Stimulated activated CD4-positive, alpha-beta T cell treated with anti-CD3 and anti-CD28 coated beads, Interleukin-2, amount 100 ng/mL, for 4 hours (primary cell): ENCODE measurements around the gene SPINDOC.

Experiments
- DNase-seq: peaks from one replicate; pipeline ENCODE4 v3.0.0-alpha.2; 2020; ENCODE audit warnings: low read depth

The SPINDOC gene

DNA sequence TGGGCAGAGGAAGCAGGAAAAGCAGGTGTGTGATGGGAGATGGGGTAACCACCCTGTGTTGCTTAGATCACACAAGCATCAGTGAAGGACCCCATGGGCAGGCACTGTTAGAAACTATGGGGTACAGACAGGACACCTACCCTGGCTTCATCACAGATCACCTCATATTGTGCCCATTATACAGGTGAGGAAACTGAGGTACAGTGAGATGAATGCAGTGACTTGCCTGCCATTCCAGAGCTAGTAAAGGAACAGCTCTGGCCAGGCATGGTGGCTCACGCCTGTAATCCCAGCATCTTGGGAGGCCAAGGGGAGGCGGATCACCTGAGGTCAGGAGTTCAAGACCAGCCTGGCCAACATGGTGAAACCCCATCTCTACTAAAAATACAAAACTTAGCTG is 19.8 kb downstream of the SPINDOC start:
- no peak for DNase-seq

DNA sequence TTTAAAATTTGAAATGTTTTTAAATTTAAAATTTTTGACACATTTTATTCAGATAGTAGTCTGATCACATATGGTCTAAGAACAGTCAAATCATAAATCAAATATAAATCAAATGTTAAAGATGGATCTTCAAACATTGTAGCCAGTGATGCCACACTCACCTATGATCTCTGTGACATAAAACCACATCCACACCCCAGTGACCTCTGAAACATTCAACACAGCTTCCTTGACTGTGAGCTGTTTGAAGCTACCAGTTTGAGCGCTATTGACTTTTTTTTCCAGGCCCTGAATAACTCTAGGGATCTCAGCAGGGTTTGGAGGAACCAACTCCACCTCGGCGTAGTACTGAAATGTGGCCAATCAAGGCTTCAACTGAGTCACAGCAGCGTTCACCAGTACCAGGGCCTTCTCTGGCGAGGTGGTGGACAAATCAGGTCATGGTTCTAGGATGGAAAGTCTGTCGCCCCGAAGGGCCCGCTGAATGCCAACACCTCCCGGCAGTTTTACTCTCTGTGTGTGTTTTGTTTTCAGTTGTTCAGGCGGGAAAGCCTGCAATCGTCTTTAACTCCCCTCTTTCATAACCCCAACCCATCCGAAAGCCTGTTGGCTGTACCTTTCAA is 21.4 kb downstream of the SPINDOC start:
- no peak for DNase-seq

DNA sequence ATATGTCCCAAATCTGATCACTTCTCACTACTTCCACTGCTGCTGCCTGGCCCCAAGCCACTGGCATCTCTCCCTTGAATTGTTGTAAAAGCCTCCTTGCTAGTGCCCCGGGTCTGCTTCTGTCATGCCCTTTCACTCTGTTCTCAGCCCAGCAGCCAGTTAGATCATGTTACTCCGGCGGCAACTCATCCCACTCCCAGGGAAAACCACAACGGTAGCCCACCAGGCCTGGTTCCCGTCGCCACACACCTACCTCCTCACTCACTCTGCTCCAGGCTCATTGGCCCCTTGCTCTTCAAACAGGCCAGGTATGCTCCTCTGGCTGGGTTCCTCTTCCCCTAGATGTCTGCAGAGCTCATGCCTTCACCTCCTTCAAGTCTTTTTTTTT is 21.9 kb downstream of the SPINDOC start:
- no peak for DNase-seq

DNA sequence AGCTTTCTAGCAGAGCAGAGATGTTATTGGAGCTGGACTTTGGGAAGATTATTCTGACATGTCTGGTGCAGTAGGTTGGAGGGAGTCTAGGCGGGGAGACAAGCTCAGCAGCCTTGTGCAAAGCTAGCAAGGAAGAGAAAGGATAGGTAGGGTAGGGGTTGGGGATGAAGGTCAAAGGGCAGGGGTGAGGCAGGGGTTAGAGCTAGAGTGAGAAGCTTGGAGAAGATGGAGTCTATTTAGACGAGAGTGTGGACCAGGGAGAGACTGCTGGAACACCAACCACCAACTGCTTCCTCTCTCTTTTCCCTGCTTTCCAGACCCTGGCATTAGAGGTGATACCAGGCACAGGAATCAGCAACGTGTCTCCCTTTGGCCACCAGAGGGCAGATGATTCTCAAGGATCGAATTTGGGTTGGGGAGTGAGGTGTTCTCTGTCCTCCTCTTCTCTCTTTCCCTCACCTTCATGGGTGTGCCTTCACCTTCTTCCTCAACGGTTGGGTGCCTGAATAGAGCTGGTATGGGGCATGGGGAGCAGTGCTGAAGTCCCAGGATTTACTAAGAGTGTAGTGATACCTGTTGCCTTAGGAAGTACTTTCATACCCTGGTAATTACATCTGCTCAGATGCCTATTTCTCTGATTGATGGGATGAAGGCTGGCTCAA is 23.9 kb downstream of the SPINDOC start:
- DNase-seq = peak; percentile 61

DNA sequence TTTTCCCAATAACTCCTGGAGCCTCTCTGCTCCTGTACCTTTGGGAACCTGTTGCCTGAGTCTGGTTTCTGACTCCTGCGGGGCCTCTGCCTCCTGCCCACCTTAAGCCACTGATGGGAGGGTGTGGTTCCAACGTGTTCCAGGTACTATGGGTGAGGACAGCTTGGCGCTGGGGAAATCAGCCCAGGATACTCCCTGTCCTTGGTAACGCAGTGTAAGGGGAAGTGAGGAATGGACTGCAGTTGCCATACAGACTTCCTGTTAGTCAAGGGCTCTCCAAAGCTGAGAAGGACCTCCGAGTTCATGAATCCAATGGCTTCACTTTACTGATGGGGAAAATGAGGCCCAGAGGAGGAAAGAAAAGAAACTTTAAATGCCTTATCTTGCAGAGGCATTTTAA is 24.5 kb downstream of the SPINDOC start:
- no peak for DNase-seq

DNA sequence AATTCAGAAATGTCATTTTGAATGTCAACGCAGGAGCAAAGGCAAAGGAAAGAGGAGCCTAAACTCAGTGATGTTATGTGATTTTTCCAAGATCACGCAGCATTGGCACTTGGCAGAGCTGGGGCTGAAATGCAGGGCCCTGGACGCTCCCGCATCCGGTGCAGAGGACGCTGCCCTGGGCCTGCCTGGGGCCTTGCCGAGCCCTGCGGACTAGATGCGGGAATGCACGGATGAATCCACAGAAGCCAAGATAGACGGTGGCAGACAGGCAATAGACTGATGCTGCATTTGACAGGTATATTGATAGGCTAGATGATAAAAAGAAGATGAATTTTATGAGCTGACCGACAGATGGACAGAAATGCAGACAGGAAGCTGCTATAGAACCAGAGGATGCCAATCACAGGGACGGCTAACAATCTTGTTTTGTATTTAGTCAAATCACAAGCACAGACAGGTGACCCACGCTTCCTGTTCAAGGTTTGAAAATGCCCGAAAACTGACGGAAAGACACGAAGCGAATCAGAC is 25.0 kb downstream of the SPINDOC start:
- DNase-seq = no peak

DNA sequence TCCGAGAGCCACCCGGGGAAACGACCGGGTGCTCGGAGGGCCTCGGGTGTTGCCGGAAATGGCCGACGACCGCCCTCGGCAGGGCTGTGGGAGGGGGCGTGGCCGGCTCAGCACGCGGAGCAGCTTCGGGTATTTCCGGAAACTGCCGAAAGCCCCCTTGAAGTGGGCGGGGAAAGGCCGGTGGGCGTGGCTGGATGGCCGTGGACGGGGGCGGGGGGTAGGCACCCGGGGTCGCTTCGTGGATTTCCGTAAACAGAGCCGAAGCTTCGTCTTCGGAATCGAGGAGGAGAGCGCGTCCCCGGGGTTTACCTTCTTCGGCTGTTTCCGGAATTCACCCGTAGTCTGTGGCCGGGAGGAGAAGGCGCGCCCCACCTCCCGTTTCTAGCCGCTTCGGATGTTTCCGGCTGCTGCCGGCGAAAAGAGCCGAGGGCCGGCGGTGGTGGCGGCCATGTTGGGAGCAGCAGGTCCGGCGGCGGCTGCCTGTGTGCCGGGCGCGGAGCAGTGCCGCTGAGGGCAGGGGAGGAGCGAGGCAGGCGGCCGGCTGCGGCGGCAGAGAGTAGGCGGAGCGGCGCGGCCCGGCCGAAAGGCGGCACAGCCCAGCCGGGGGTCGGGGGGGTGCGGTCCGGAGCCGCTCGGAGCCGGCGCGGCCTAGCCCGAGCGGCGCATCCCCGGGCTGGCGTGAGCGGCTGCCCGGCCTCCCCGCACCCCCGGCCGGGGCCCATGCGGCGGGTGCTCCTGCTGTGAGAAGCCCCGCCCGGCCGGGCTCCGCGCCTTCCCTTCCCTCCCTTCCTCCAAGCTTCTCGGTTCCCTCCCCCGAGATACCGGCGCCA is 25.6 kb downstream of the SPINDOC start, which contains the start of gene MARK2:
Gene MARK2, plus strand, starts transcription at position 433 of the 830 bp plus-strand sequence. Its CDS starts 397 bp downstream, at position 830.
- DNase-seq = peak; percentile 99

DNA sequence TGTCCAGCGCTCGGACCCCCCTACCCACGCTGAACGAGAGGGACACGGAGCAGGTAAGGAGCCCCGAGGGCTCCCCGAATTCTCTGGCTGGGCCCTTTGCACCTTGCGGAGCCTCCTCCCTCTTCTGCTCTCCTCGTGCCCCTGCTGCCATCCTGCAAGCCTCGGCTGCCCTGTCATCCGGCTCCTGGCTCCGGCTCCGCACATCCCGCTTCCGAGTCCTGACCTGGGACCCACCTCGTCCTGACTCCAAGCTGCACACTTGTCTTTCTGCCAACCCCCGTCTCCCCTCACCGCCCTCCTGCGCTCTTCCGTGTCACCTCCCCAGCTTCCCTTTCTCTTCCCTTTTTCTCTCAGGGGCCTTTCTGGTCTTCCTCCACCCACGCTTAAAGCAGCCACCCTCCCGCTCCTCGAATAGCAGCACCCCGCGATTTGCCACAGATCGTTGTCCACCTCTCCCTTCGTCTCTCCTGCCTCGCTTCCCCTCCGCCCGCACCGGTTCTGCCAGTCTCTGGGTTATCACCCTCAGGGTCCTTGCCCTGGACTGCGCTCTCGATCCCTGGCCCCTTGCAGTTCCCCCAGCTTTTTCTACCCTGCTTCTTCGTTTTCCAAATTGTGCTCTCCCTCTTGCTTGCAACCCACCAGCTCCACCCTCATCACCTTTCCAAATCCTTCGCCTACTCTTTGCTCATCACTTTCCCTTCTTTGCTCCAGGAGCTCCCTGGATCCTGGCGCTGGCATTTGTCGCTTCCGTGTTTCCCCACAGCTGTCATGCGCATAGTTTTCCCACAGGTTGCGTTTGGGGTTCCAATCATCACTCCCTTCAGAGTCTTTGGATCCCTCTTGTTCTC is 26.5 kb downstream of the SPINDOC start:
- peak; percentile 14 for DNase-seq

DNA sequence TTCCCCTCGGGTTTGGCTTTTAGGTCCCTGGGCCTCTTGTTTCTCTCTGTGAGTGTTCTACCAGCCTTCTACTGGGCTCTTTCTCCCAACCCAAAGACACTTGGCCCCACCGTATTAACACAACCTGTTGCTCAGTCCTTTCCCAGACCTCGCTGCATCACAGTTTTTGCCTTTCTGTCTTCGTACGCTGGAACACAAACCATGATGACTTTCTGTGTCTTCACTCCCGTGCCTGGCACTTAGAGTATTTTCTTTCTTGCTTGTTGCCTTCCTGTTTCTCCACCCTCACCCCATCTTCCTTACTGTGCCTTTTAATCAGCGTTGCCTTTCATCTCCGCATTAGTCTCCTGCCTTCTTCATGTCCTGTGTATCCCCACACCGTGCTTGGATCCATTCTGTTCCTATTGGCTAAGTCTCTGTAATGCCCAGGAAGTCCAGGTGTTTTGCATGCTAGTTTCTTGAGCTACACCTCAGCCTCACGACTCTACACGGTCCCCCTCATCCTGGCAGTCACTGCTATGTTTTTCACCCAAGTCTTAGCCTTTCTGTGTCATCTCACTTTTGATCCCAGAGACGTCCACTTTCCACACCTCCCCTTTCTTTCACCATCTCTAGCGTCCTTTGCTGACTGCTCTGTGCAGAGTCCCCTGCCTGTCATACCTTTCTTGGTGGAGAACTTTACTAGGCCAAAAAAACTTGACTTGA is 27.3 kb downstream of the SPINDOC start:
- no peak for DNase-seq

DNA sequence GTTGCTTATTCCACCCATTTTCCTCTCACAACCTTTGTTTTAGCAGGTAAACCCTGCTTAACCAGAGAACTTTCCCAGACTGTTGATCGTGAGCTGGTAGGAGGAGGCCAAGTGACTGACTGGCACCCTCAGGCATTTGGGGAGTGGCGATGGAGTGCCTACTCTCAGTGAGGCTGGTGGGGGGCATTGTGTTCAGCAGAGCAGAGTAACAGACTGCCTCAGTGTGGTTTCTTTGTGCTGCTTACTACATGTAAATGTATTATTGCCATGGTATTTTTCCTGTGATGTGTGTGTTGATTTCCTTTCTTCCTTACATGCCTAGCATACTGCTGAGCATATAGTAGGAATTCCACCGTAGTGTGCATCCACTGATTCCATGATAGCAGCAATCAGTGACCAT is 28.3 kb downstream of the SPINDOC start:
- no peak for DNase-seq

DNA sequence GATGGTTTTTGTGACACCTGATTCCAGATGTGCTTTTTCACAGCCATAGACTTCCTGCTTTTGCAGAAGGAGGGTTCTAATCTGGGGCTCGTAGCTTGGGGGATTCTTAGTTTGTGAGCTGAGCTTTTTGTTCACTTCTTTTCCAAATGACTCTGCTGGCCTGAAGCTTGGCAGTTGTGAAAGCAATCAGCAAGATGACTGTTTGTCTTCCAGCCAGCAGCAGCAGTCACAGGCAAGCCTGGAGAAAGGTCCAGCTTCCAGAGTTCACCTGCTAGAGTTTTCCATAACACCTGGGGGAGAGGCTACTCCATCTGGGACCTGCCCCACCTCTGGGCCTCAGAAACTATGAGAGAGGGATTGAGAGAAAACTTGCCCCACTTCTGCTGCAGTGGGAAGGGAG is 29.8 kb downstream of the SPINDOC start:
- no peak for DNase-seq

DNA sequence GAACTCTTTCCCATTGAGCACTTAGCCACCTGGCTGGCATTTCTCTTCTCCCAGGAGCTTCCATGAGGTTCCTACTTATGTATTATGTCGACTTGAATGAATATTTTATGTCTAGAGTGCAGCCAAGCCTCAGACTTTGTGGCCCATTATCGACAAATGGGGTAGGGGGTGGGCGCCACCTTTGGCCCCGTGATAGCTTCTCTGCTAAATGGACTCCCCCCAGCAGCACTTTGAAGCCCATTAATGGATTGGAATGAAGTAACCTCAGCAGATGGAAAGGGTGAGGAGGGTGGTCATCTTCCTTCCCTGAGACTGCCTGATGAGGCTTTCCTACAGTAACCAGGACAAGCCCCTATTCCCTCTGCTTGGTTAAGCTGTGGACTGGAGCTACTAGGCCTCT is 31.6 kb downstream of the SPINDOC start:
- DNase-seq = no peak

DNA sequence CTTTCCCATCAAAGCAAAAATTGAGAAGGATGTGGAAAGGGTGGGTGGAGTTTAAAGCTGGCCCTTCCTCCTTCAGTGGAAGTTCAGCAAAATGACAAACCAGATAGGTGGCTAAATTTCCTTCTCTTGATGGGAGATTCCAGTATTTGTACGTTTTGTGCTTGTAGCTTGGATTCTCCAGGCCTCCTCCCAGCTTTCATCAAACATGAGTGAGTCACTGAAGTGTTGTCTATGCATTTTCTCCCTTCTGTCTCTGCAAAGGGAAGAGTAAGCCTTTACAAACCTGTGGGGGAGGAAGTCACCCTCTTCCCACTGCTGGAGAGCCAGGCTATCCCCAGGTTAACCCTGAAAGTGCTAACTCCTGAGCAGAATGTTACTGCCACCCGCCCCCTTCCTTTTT is 32.0 kb downstream of the SPINDOC start:
- no peak for DNase-seq

DNA sequence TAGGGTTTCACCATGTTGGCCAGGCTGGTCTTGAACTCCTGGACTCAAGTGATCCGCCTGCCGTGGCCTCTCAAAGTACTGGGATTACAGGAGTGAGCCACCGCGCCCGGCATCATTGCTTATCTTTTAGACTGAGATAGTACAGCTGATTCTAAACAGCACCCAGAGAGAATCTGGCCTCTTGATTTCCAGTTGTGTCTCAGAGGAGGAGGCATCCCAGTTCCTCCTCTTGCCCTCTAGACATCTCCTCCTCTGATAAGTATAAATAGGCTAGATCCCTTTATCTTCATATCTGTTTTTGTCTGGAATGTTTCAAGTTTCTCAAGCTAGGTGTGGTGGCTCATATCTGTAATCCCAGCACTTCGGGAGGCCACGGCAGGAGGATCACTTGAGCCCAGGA is 32.7 kb downstream of the SPINDOC start:
- DNase-seq = no peak

DNA sequence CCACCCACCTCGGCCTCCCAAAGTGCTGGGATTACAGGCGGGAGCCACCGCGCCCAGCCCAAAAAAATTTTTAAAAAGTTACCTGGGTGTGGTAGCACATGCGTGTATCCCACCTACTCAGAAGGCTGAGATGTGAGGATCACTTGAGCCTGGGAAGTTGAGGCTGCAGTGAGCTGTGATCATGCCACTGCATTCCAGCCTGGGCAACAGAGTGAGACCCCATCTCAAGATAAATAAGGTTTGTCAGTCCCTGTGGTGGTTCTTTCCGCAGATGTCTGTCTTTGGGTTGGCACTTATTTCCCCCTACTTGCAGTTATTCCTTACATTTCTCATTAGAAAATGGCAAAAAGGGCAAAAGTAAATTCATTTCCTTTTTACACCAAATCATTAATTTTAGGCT is 33.6 kb downstream of the SPINDOC start:
- DNase-seq = no peak

DNA sequence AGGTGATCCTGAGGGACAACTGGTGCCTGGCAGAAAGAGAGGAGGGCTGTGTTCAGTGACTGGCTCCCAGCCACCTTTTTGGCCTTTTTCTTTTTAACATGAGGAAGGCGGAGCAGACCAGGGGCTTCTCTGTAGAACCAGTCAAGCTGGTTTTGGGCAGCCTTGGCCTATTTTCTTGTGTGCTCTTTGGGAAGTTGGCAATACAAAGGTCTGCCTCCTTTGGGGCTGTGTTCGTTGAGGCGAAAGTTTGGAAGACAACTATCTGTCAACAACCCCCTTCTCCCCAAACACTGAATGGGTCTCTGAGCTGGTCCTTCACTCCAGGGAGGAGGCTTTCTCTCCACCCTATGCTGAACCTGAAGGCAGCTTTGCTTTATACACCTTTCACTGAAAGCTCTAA is 34.1 kb downstream of the SPINDOC start:
- no peak for DNase-seq

DNA sequence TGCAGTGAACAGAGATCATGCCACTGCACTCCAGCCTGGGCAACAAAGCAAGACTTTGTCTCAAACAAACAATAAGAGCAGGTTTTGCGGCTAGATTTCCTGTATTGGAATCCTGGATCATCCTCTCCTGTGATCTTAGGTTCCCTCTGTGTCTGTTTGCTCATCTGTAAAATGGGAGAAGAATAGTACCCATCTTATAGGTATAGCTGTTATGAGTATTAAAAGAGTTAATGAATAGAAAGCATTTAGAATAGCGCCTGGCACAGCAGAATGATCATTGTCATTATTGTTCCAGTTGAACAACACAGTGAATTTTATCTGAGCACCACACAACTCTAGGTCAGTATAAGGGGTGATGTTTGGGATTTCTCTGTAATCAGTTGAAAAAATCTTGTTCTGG is 36.4 kb downstream of the SPINDOC start:
- DNase-seq = no peak

DNA sequence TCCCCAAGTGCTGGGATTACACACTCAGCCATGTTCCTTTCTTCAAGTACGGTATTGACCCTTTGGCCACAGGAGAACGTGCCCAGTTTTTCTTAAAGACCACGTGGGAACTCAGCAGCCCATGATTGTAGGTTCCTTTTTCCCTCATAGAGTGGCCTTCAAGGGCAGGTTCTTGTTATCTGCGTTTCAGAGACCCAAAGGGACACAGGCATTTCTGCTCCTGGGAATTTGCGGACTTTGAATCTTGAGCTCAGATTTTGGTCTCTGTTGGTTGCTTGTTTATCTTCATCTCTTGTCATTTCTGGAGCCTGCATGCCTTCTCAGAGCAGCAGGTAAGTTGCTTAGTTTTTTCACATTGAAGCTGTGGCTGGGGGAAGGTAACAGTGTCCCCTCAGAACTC is 37.7 kb downstream of the SPINDOC start:
- no peak for DNase-seq

DNA sequence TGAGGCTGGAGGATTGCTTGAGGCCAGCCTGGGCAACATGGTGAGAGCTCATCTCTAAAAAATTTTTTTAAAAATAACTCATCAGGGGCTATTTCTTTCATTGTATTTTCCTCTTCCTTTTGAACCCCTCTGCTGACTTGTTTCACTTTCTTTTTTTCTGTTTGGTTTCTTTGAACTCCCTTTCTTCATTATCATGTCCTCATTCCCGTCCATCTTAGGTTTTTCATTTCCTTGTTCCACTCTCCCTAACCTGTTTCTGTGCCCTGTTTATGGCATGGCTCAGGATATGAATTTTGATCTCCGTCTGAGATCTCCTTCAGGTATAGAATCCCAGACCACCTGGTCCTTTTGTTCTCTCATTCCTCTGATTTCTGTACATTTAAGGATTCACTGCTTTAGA is 38.1 kb downstream of the SPINDOC start:
- DNase-seq = no peak

DNA sequence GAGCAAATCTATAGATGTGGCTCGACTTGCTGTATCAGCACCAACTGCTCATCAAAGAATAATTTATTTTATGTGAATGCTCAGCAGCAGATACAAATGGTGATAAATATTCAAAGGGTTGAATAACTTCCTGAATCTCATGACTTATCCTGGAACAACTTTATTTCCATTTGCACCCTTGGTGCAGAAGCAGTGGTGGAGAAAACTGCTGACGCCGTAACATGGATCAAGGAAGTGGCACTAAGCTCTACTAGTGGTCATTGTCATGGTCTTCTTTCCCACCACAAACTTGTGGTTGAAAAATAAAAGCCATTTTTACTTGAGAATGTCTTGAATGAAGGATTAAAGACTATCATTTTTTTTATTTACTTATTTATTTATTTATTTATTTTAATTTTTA is 40.2 kb downstream of the SPINDOC start:
- no peak for DNase-seq

DNA sequence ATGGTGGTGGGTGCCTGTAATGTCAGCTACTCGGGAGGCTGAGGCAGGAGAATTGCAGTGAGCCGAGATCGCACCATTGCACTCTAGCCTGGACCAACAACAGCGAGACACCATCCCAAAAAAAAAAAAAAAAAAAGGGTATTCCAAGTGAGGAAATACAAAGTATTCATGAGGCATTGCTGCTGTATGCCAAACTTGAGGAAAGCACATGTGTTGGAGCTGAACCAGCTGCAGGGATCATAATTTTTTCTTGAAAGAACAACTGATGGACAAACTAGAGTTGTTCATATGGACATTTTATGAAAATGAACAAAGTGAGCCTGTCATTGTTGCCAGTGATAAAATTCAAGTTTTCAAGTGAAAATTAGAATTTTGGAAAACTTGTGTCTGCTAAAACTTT is 41.4 kb downstream of the SPINDOC start:
- DNase-seq = no peak
